NCI-H510A treated with DMSO at 0.1 percent for 48 hours (cell line): ENCODE data around the gene ZSWIM2.
"Not testable (repeated sequence)": the region's sequence is repeated elsewhere in the genome, so short reads cannot be mapped to it uniquely, and the experiment has no call there.

Source experiments
- DNase-seq: peaks from one replicate; lab custom pipeline; 2025; lab: John Stamatoyannopoulos, UW

ZSWIM2 gene

DNA sequence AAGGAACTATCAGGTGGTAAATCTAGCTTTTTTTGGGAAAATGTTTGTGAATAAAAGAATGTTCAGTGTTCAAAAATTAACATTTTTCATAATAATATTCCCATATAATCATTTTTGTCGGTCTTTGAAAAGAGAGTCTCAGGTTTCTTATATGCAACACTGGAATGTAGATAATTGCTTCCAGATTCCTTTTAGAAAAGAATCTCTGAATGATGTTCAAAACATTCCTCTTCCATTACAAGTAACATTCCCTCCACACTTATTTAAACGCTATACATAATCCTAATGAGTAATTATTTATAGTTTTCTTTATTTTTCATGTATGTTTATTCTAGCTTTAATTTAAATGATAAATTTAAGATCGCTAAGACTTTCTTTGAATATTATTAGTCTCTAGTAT is 7.0 kb downstream of the ZSWIM2 start:
- DNase-seq = no peak

DNA sequence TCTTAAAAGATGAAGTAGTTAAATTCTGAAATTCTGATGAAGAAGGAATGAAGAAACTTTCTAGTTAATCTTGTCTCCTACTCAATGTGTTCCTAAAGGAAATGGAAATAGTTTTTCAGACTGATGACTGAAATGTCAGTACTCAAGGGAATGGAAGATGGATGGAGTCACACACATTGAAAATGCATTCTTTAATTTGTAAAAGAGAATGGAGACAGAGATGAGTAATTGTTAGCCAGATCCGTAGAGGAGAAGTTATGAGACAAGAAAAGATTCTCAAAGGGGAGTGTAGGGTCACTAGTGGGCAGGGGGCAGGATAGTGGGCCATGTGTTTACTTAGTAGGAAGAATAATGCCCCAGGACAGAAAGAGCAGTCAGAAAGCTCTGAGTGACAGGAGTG is 13.3 kb downstream of the ZSWIM2 start:
- no peak for DNase-seq

DNA sequence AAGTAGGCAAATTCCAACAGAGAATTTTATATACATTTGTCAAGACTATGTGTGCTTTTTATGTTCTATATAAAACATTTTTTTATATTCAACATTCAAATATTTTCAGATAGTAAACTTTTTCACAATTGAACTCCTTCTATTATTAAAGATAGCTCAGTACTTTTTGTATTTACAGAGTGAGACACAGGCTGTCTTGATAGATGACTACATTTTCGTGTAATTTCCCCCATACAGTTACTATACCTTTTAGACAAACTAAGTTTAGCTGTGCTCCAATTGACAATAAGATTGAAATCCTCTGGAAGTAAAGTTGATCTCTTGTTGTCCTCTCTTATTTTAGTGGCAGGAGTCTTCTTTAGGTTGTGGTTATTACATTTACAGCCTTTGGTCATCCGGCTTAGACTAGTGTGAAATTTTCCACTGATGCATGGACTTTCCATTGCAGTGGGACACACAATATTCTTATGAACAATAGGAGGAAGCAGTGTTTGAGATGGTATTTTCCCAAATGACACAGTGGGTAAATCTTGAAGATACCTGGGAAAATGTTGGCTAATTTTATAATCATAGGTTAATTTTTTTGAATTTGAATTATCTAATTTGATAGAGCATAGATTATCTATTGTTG is 21.0 kb downstream of the ZSWIM2 start:
- no peak for DNase-seq

DNA sequence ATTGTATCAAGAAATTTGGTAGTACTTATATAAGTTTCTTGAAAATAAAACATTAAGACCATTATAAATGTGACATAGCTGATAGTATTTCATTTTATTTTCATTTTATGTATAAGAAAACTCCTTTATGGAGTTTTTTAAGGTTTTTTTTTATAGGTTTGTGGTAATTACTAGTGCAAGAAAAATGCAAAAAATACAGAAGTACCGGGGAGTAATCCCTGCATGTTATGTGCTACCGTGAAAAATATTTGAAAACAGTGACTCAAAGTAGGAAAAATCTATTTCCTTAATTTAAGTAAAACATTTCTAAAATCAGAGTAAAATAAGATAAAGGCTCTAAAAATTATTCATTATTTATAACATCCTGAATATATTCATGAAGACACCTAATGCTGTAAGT is 21.6 kb downstream of the ZSWIM2 start:
- no peak for DNase-seq

DNA sequence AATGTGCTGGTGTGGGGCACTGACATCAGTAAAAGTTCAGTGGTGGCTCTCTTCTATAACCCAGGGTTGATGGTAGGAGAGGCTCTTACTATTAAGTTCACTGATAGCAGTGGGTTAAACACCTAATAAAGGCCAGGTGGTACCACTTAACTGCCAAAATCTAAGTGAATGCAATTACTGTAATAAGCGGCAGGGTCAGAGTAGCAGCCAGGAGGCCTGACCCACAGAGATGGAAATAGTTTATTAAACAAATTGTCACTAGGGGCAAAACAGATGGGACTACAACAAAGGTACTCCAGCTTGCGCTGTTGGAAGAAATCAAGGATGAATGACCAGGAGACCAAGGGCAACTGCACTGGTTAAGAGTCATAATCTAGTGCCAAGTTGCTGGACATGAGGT is 26.6 kb downstream of the ZSWIM2 start:
- no peak for DNase-seq

DNA sequence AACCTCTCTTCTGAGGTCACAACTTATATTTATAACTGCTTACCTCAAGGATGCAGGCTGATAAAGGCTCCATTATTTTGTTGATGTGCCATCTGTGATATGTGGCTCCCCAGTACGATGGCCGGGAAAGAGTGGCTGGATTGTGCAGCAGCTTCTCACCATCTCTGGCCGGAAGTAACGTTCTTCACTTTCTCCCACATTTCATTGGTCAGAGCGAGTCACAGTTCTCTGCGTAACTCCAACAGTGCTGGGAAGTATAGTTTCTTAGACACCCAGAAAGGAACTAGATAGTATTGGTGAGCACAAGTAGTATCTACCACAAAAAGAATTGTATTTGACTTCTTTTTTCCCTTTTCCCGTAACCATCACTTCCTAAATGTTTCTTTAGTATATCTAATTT is 28.7 kb downstream of the ZSWIM2 start:
- DNase-seq = no peak

DNA sequence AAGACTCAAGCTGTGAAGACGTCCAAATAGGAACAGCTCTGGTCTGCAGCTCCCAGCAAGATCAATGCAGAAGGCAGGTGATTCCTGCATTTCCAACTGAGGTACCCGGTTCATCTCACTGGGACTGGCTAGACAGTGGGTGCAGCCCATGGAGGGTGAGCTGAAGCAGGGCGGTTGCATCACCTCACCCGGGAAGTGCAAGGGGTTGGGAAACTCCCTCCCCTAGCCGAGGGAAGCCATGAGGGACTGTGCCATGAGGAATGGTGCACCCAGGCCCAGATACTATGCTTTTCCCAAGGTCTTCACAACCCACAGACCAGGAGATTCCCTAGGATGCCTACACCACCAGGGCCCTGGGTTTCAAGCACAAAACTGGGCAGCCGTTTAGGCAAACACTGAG is 37.2 kb downstream of the ZSWIM2 start:
- not testable (repeated sequence) for DNase-seq

DNA sequence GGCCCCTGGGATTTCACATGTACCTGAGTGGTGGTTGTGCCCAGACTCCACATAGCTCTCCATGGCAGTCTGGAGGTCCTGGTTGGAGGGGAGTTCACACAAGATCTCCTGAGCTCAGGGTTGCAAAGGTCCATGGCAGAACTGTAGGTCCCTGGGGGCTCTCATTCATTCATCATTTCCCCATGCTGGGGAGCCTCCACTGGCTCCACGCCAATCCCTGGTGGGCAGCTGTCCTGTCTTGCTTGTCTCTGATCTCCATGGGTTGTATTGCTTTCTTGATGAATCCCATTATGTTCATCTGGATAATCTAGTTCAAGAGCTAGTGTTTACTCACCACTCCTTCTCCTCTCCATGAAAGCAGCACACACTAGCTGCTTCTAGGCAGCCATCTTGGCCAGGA is 42.4 kb downstream of the ZSWIM2 start:
- DNase-seq = no peak

DNA sequence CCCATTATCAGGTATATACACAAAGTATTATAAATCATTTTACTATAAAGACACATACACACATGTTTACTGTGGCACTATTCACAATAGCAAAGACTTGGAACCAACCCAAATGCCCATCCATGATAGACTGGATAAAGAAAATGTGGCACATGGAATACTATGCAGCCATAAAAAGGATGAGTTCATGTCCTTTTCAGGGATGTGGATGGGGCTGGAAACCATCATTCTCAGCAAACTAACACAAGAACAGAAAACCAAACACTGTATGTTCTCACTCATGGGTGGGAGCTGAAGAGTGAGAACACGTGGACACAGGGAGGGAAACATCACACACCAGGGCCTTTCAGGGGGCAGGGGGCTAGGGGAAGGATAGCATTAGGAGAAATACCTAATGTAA is 50.4 kb downstream of the ZSWIM2 start:
- DNase-seq = not testable (repeated sequence)

DNA sequence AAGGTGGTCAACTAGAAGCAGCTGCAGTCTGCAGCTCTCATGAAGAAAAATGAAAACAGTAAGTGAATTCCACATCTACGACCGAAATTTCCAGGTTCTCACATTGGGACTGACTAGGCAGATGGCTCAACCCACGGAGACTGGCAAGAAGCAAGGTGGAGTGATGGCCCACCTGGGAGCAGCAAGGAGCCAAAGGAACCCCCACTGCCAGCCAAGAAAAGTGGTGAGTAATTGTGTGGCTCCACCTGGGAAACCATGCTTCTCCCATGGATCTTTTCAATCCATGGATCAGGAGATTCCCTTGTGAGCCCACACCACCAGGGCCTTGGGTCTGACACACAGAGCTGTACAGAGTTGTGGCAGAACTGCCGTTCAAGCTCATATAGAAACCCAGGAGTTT is 64.0 kb downstream of the ZSWIM2 start:
- no peak for DNase-seq

DNA sequence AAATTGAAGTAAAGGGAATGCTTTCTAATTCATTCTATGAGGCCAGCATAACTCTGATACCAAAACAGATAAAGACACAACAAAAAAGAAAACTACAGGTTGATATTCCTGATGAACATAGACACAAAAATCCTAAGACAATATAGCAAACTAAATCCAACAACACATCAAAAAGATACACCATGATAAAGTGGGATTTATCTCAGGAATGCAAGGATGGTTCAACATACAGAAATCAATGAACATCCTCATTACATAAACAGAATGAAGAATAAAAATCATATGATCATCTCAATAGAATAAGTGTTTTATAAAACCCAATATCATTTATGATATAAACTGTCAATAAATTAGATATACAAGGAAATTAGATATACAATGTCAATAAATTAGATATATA is 65.7 kb downstream of the ZSWIM2 start:
- DNase-seq = no peak

DNA sequence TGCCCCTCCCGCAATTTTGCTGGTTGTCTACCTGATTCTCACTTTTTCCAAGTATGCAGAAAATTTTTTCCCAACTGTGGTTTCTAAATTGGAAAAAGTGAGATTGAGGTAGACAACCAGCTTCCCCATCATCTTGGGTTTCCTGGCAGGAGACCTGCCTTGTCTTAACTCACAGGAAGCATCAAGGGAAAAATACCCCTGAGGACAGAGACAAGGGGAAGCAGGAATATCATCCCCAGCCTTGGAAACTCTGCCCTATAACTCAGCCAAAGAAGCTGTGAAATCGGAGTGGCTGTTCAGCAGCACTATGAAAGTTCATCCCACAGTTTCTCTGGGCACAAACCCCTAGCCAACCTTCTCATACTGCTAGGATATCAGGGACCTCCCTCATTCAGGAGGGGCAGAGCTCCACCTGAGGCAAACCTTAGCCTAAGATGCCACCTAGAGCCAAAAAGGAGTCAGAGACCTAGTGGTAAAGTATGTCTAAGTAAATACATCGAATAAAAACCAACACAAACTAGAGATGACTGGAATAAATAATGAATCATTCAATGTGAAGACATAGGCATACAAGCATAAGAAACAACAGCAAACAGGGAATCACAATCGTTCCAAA is 68.2 kb downstream of the ZSWIM2 start:
- no peak for DNase-seq
